ENCODE data around the gene PDZRN3. TPM values are rescaled to one million over a fixed set of nuclear protein-coding genes. Genes with fewer than 3 reads are reported as not detected.

The PDZRN3 gene
- total RNA-seq, 1 experiment from 2014 or later = 0.17 TPM

DNA sequence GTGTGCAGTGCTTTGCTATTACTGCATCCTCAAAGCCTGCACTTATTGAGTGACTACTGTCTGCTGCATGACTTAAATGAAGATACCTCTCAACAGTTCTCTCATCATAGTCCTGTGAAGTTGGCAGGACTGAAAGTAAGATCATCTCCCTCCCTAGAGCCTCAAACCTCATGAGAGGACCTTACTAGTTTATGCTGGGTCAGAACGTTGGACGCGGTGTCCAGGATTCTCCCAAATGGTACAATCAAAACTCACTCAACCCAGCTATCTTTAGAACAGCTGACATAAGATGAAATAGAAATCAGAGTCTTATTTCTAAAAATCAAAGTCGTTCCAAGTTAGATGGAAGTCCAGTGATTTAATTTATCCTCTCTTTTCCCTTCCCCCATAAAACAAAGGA is 219.7 kb downstream of the PDZRN3 start:
- H3K9me2 ChIP-seq (ENCODE audit: insufficient read depth) = no peaks in the 10 kb centered on the region
- ATAC-seq (no peak), DNase-seq (ENCODE audit: low read depth, low spot score) (no peak)
- ChIA-PET RAD21 (ENCODE audit: low non-redundant PET in 1 of 2, low total read pairs in 2 of 2, uncharacterized antibody in 2 of 2, unreplicated experiment in 2 of 2) (no interaction called here), POLR2A (no interaction called here), CTCF (no interaction called here)
- no peak overlapping the region for H3K9ac ChIP-seq (ENCODE audit: low read length)
- no peak overlapping the region for H3K27ac ChIP-seq (ENCODE audit: low read depth, low read length)
- no peaks in the 10 kb centered on the region for H4K20me1 ChIP-seq (ENCODE audit: insufficient read depth)
- H3K4me1 ChIP-seq (ENCODE audit: control insufficient read depth in 1 of 2, insufficient read depth in 2 of 2, low read length in 2 of 2) = no peaks in the 10 kb centered on the region
- no peaks in the 10 kb centered on the region for H3K79me2 ChIP-seq (ENCODE audit: insufficient read depth, low read length)
- H3K9me3 ChIP-seq (ENCODE audit: control insufficient read depth in 1 of 2, insufficient read depth in 1 of 2, low read depth in 1 of 2, low read length in 2 of 2) = no peaks in the 10 kb centered on the region
- TF ChIP-seq POLR2AphosphoS5 (IDR thresholded peaks at IDR 0.05; ENCODE audit: low read depth, low read length) = no peak
- no peak for TF ChIP-seq ELF1 (IDR thresholded peaks at IDR 0.05; ENCODE audit: borderline replicate concordance, low read depth)
- TF ChIP-seq SP1 (IDR thresholded peaks at IDR 0.05; ENCODE audit: low read depth) = no peak
- TF ChIP-seq, protein P1, sequence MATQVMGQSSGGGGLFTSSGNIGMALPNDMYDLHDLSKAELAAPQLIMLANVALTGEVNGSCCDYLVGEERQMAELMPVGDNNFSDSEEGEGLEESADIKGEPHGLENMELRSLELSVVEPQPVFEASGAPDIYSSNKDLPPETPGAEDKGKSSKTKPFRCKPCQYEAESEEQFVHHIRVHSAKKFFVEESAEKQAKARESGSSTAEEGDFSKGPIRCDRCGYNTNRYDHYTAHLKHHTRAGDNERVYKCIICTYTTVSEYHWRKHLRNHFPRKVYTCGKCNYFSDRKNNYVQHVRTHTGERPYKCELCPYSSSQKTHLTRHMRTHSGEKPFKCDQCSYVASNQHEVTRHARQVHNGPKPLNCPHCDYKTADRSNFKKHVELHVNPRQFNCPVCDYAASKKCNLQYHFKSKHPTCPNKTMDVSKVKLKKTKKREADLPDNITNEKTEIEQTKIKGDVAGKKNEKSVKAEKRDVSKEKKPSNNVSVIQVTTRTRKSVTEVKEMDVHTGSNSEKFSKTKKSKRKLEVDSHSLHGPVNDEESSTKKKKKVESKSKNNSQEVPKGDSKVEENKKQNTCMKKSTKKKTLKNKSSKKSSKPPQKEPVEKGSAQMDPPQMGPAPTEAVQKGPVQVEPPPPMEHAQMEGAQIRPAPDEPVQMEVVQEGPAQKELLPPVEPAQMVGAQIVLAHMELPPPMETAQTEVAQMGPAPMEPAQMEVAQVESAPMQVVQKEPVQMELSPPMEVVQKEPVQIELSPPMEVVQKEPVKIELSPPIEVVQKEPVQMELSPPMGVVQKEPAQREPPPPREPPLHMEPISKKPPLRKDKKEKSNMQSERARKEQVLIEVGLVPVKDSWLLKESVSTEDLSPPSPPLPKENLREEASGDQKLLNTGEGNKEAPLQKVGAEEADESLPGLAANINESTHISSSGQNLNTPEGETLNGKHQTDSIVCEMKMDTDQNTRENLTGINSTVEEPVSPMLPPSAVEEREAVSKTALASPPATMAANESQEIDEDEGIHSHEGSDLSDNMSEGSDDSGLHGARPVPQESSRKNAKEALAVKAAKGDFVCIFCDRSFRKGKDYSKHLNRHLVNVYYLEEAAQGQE (IDR thresholded peaks at IDR 0.05; ENCODE audit: low read depth) = no peak
- TF ChIP-seq ATF3 (IDR thresholded peaks at IDR 0.05) = no peak
- no peak for TF ChIP-seq CBX3 (IDR thresholded peaks at IDR 0.05; ENCODE audit: low read depth)
- no peak for TF ChIP-seq ZFX (IDR thresholded peaks at IDR 0.05)
- TF ChIP-seq EGR1 (IDR thresholded peaks at IDR 0.05; ENCODE audit: low read depth) = no peak
- no peak for TF ChIP-seq YY1 (IDR thresholded peaks at IDR 0.05; ENCODE audit: extremely low read depth, insufficient replicate concordance, low read depth, low read length)
- TF ChIP-seq SRF (IDR thresholded peaks at IDR 0.05; ENCODE audit: low read depth) = no peak
- TF ChIP-seq JUND (IDR thresholded peaks at IDR 0.05) = no peak
- TF ChIP-seq TCF7L2 (IDR thresholded peaks at IDR 0.05; ENCODE audit: borderline replicate concordance, extremely low read depth, insufficient read depth, insufficient read length) = no peak
- no peak for TF ChIP-seq FOSL1 (IDR thresholded peaks at IDR 0.05; ENCODE audit: low read depth)
- TF ChIP-seq CEBPB (IDR thresholded peaks at IDR 0.05; ENCODE audit: low read depth) = no peak
- no peak overlapping the region for H3K4me3 ChIP-seq (replicated peaks in 1 of 2; ENCODE audit: low read depth in 1 of 2, low read length in 2 of 2)
- peaks cover 38% of the 10 kb centered on the region for H3K27me3 ChIP-seq (ENCODE audit: insufficient read depth, low read length)
- H3K4me2 ChIP-seq (ENCODE audit: low read length) = no peak overlapping the region
- BruUV-seq (replicated peaks) = no TSS peak
- intact Hi-C loops (cut with micrococcal nuclease) = no loop called here
- H3K36me3 ChIP-seq (ENCODE audit: control insufficient read depth in 1 of 2, insufficient read depth in 2 of 2, low read length in 2 of 2) = no peaks in the 10 kb centered on the region
- H2AFZ ChIP-seq (ENCODE audit: low read depth, low read length, poor library complexity, severe bottlenecking) = no peak overlapping the region

Data from HCT116 (cell line).